CD4-positive, alpha-beta T cell (primary cell): ENCODE results near the gene OPN1MW3. TPM values are rescaled to one million over a fixed set of nuclear protein-coding genes. Genes with fewer than 3 reads are reported as not detected.

ENCODE experiments used
- ATAC-seq: fragments of 200-7000 bp; cut with Tn5 transposase; one replicate; pipeline ENCODE4 v1.10.0; 2022; ENCODE audit warnings: mild to moderate bottlenecking; ENCODE audit not compliant: poor library complexity
- CTCF ChIA-PET: fragments of 350-600 bp; sonication (Branson Sonifier 250); formaldehyde crosslinking; loops from one replicate; lab custom pipeline; 2021; ENCODE audit warnings: antibody characterized with exemption, inconsistent platforms; lab: Charles Lee
- POLR2A ChIA-PET: fragments of 350-600 bp; sonication (Branson Sonifier 250); formaldehyde crosslinking; loops from one replicate; lab custom pipeline; 2021; ENCODE audit warnings: antibody characterized with exemption, inconsistent platforms; lab: Charles Lee
- DNase-seq, 14 experiments: peaks; one replicate each; pipeline ENCODE4 v3.0.0-alpha.2; 2013 to 2020; ENCODE audit warnings: mixed read lengths in 2 of 14
- H3K27ac ChIP-seq, 2 donors: one replicate each; pipeline versions ENCODE4 v1.5.1 to v1.7.0; 2013; ENCODE audit warnings: low read length in 2 of 2, low read depth in 1 of 2, mild to moderate bottlenecking in 1 of 2
- H3K27me3 ChIP-seq, 2 experiments: 1 replicate in 1 of 2; 2 replicates in 1 of 2; pipeline versions ENCODE4 v1.6.1 to v1.7.0; 2013; ENCODE audit warnings: low read length in 2 of 2, control low read depth in 1 of 2, mild to moderate bottlenecking in 1 of 2, moderate library complexity in 1 of 2; ENCODE audit not compliant: insufficient read depth in 2 of 2, control insufficient read depth in 1 of 2
- H3K36me3 ChIP-seq: one replicate; pipeline ENCODE4 v1.6.1; 2013; ENCODE audit warnings: low read length, control low read depth; ENCODE audit not compliant: insufficient read depth
- H3K4me1 ChIP-seq: one replicate; pipeline ENCODE4 v1.6.1; 2013; ENCODE audit warnings: low read length, control low read depth; ENCODE audit not compliant: insufficient read depth
- H3K4me3 ChIP-seq: one replicate; pipeline ENCODE4 v1.5.1; 2013; ENCODE audit warnings: mild to moderate bottlenecking, low read length, moderate library complexity
- H3K9me3 ChIP-seq, 2 experiments: 1 replicate in 1 of 2; 2 replicates in 1 of 2; pipeline versions ENCODE4 v1.6.1 to v1.7.0; 2013; ENCODE audit warnings: low read length in 2 of 2, mild to moderate bottlenecking in 2 of 2, control low read depth in 1 of 2, moderate library complexity in 1 of 2; ENCODE audit not compliant: control insufficient read depth in 1 of 2, insufficient read depth in 1 of 2
- H3K27ac Mint-ChIP-seq: one replicate; pipeline ENCODE4 v1.8.0; 2020; ENCODE audit warnings: mixed read lengths
- H3K27me3 Mint-ChIP-seq: one replicate; pipeline ENCODE4 v1.8.0; 2021; ENCODE audit warnings: mixed read lengths
- H3K36me3 Mint-ChIP-seq: one replicate; pipeline ENCODE4 v1.8.0; 2021; ENCODE audit warnings: low read depth, mixed read lengths
- H3K4me1 Mint-ChIP-seq: one replicate; pipeline ENCODE4 v1.8.0; 2021; ENCODE audit warnings: low read depth, mixed read lengths
- H3K4me3 Mint-ChIP-seq: one replicate; pipeline ENCODE4 v1.8.0; 2020; ENCODE audit warnings: mild to moderate bottlenecking, mixed read lengths
- H3K9me3 Mint-ChIP-seq: one replicate; pipeline ENCODE4 v1.8.0; 2020; ENCODE audit warnings: mixed read lengths
- CTCF ChIP-seq: fragments of 200-600 bp; IDR thresholded peaks from one replicate; pipeline ENCODE4 v1.8.0; 2022; ENCODE audit warnings: antibody characterized with exemption, mild to moderate bottlenecking
- intact Hi-C, 2 experiments: fragments of 100-400 bp; cut with DNase I in 1 of 2; cut with micrococcal nuclease in 1 of 2; formaldehyde crosslinking; loops; one replicate each; pipeline versions ENCODE4 v1.15.1 to v1.9.0; 2023 to 2025; cut with DNase I, micrococcal nuclease
- total RNA-seq, 174 experiments: library from RNA in 2 of 174; stranded (reverse) in 2 of 174; gene quantifications; one replicate each; pipeline ENCODE4 v1.2.3 and lab custom pipeline; 2021 to 2026

Gene OPN1MW3
- total RNA-seq, 2 experiments from 2014 or later, result not detected

GRCh38 chrX:154304846-154305245 lies 47.5 kb downstream of the OPN1MW3 start:
- Histone ChIP-seq H3K27ac (no peak overlapping the region), H3K36me3 (no peaks in the 10 kb centered on the region), H3K27me3 (no peaks in the 10 kb centered on the region), H3K4me1 (peaks cover 25% of the 10 kb centered on the region), H3K4me3 (no peak overlapping the region), H3K9me3 (no peaks in the 10 kb centered on the region)
- intact Hi-C loops, result no loop called here
- H3K9me3 Mint-ChIP-seq, result no peaks in the 10 kb centered on the region
- H3K4me1 Mint-ChIP-seq, result peaks cover 22% of the 10 kb centered on the region
- H3K27me3 Mint-ChIP-seq, result no peaks in the 10 kb centered on the region
- no peak overlapping the region for H3K4me3 Mint-ChIP-seq
- H3K27ac Mint-ChIP-seq, result no peak overlapping the region
- DNase-seq (no peak), ATAC-seq (no peak)
- ChIA-PET CTCF (no interaction called here), POLR2A (no interaction called here)
- no peak for TF ChIP-seq CTCF
- no peaks in the 10 kb centered on the region for H3K36me3 Mint-ChIP-seq

GRCh38 chrX:154305541-154306205 lies 48.3 kb downstream of the OPN1MW3 start:
- no peaks in the 10 kb centered on the region for H3K9me3 ChIP-seq
- Mint-ChIP-seq H3K27ac (no peak overlapping the region), H3K36me3 (no peaks in the 10 kb centered on the region), H3K27me3 (no peaks in the 10 kb centered on the region), H3K4me1 (peaks cover 23% of the 10 kb centered on the region), H3K9me3 (no peaks in the 10 kb centered on the region), H3K4me3 (no peak overlapping the region)
- no peak overlapping the region for H3K4me3 ChIP-seq
- no peaks in the 10 kb centered on the region for H3K27me3 ChIP-seq
- no peak for DNase-seq
- no peak for TF ChIP-seq CTCF
- POLR2A ChIA-PET, result no interaction called here
- CTCF ChIA-PET, result interaction anchor here (2.2 kb wide), 1 partner anchor 292 kb away, joined by 4 read pairs; no protein-coding TSS in a partner anchor
- intact Hi-C loops, result no loop called here
- peaks cover 25% of the 10 kb centered on the region for H3K4me1 ChIP-seq
- no peak overlapping the region for H3K27ac ChIP-seq
- H3K36me3 ChIP-seq, result no peaks in the 10 kb centered on the region
- no peak for ATAC-seq

GRCh38 chrX:154307202-154307601 lies 49.8 kb downstream of the OPN1MW3 start:
- CTCF ChIA-PET, result interaction anchor here (1.6 to 2.2 kb wide), 2 partner anchors 217 to 294 kb away, joined by 4 read pairs; no protein-coding TSS in a partner anchor
- H3K4me1 ChIP-seq, result peaks cover 33% of the 10 kb centered on the region

More at GRCh38 chrX:154307202-154307601, 49.8 kb downstream of the OPN1MW3 start:
- no peaks in the 10 kb centered on the region for H3K9me3 Mint-ChIP-seq
- intact Hi-C loops, result no loop called here
- H3K27me3 ChIP-seq, result no peaks in the 10 kb centered on the region
- H3K4me1 Mint-ChIP-seq, result peaks cover 30% of the 10 kb centered on the region
- H3K27ac Mint-ChIP-seq, result no peak overlapping the region
- H3K27me3 Mint-ChIP-seq, result no peaks in the 10 kb centered on the region
- no peaks in the 10 kb centered on the region for H3K36me3 ChIP-seq
- no peak overlapping the region for H3K4me3 ChIP-seq
- POLR2A ChIA-PET, result no interaction called here
- no peaks in the 10 kb centered on the region for H3K9me3 ChIP-seq
- H3K4me3 Mint-ChIP-seq, result no peak overlapping the region
- no peaks in the 10 kb centered on the region for H3K36me3 Mint-ChIP-seq
- DNase-seq, result no peak
- no peak for ATAC-seq
- TF ChIP-seq CTCF, result no peak
- H3K27ac ChIP-seq, result no peak overlapping the region
